ENCODE measurements around the gene CFAP46.

Gene CFAP46

DNA sequence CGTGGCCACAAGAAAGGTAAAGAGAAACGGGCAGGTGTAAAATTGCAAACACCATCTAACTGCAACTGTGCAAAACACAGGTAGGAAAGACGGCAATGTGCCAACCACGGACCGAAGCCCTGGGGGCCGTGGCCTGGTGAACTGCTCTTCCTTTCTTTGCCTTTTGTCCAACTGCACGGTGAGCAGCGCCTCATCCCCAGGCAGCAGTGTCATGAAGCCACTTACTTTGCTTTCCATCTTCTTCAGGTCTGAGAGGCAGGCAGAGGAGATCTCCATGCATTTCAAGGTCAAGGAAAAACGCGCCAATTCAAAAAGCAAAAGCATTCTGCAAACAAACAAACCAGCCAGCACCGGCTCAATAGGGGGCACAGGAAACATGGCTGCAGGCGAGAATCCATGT, 12.9 kb downstream of the CFAP46 start:
- Histone ChIP-seq H3K4me1 (ENCODE audit: insufficient read depth, low read length) (no peaks in the 10 kb centered on the region), H3K79me2 (ENCODE audit: insufficient read depth, low read length) (no peaks in the 10 kb centered on the region), H3K4me2 (ENCODE audit: insufficient read depth, low read length) (no peak overlapping the region), H3K36me3 (ENCODE audit: insufficient read depth, low read length) (no peaks in the 10 kb centered on the region), H4K20me1 (ENCODE audit: insufficient read depth, low read length) (no peaks in the 10 kb centered on the region; the same call in 1 of the 2 replicates), H3K27me3 (ENCODE audit: insufficient read depth, low read length, poor library complexity) (no peaks in the 10 kb centered on the region), H3K9ac (ENCODE audit: low read depth, low read length) (no peak overlapping the region), H3K27ac (ENCODE audit: low read length) (no peak overlapping the region), H3K9me3 (ENCODE audit: insufficient read depth, low read length, severe bottlenecking) (no peaks in the 10 kb centered on the region), H3K4me3 (ENCODE audit: low read depth in 1 of 2, low read length in 2 of 2) (no peak overlapping the region), H2AFZ (ENCODE audit: low read depth, low read length) (no peak overlapping the region)
- DNase-seq = no peak
- TF ChIP-seq EZH2 (IDR thresholded peaks at IDR 0.05; ENCODE audit: borderline replicate concordance, low read depth, low read length, severe bottlenecking) (no peak), CTCF (IDR thresholded peaks at IDR 0.05; ENCODE audit: borderline replicate concordance, extremely low read depth, low read length, poor library complexity, severe bottlenecking) (no peak)
- no peak for ATAC-seq (ENCODE audit: insufficient read depth, low read depth)

DNA sequence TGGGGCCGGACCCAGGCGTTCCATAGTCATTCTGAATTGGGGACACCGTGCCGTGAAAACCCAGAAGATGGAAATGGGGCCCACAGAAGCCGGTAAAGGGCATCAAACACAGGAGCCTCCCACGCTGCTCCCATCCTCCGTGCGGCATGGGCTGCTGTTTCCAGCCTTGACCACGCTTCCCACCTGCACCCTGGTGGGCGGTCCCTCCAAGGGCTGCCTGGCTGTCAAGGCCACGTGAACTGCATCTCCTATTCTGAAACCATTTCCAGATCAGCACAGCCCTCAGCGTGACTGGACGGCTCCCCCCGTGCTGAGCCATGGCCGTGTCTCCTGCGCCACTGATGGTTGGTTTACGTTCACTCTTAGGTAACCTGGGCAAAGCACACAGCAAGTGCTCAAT, 14.1 kb downstream of the CFAP46 start:
- DNase-seq = no peak
- Histone ChIP-seq H3K27me3 (ENCODE audit: insufficient read depth, low read length, poor library complexity) (no peaks in the 10 kb centered on the region), H3K36me3 (ENCODE audit: insufficient read depth, low read length) (no peaks in the 10 kb centered on the region), H3K4me2 (ENCODE audit: insufficient read depth, low read length) (no peak overlapping the region), H4K20me1 (ENCODE audit: insufficient read depth, low read length) (no peaks in the 10 kb centered on the region; the same call in 1 of the 2 replicates), H3K27ac (ENCODE audit: low read length) (no peak overlapping the region), H3K4me3 (ENCODE audit: low read depth in 1 of 2, low read length in 2 of 2) (no peak overlapping the region), H3K4me1 (ENCODE audit: insufficient read depth, low read length) (no peaks in the 10 kb centered on the region), H3K9ac (ENCODE audit: low read depth, low read length) (no peak overlapping the region), H3K79me2 (ENCODE audit: insufficient read depth, low read length) (no peaks in the 10 kb centered on the region), H3K9me3 (ENCODE audit: insufficient read depth, low read length, severe bottlenecking) (no peaks in the 10 kb centered on the region), H2AFZ (ENCODE audit: low read depth, low read length) (no peak overlapping the region)
- no peak for TF ChIP-seq CTCF (IDR thresholded peaks at IDR 0.05; ENCODE audit: borderline replicate concordance, extremely low read depth, low read length, poor library complexity, severe bottlenecking)
- TF ChIP-seq EZH2 (IDR thresholded peaks at IDR 0.05; ENCODE audit: borderline replicate concordance, low read depth, low read length, severe bottlenecking) = no peak
- no peak for ATAC-seq (ENCODE audit: insufficient read depth, low read depth)

- Histone ChIP-seq H3K36me3 (ENCODE audit: insufficient read depth, low read length) (no peaks in the 10 kb centered on the region), H3K4me3 (ENCODE audit: low read depth in 1 of 2, low read length in 2 of 2) (no peak overlapping the region), H3K4me1 (ENCODE audit: insufficient read depth, low read length) (no peaks in the 10 kb centered on the region), H3K79me2 (ENCODE audit: insufficient read depth, low read length) (no peaks in the 10 kb centered on the region), H3K4me2 (ENCODE audit: insufficient read depth, low read length) (no peak overlapping the region), H2AFZ (ENCODE audit: low read depth, low read length) (no peak overlapping the region), H4K20me1 (ENCODE audit: insufficient read depth, low read length) (no peaks in the 10 kb centered on the region; the same call in 1 of the 2 replicates), H3K27ac (ENCODE audit: low read length) (no peak overlapping the region), H3K9ac (ENCODE audit: low read depth, low read length) (no peak overlapping the region), H3K9me3 (ENCODE audit: insufficient read depth, low read length, severe bottlenecking) (no peaks in the 10 kb centered on the region), H3K27me3 (ENCODE audit: insufficient read depth, low read length, poor library complexity) (no peaks in the 10 kb centered on the region)
- DNase-seq (no peak), ATAC-seq (ENCODE audit: insufficient read depth, low read depth) (no peak)
- no peak for TF ChIP-seq EZH2 (IDR thresholded peaks at IDR 0.05; ENCODE audit: borderline replicate concordance, low read depth, low read length, severe bottlenecking)
- TF ChIP-seq CTCF (IDR thresholded peaks at IDR 0.05; ENCODE audit: borderline replicate concordance, extremely low read depth, low read length, poor library complexity, severe bottlenecking) = no peak
Measured at GRCh38 chr10:132927824-132928223, 14.5 kb downstream of the CFAP46 start.
